Neural progenitor cell (in vitro differentiated cells): ENCODE measurements around the gene MAGEB17.

Source experiments
- CTCF ChIP-seq: fragments of 200-600 bp; sonication (generic); IDR thresholded peaks from 2 replicates; pipeline ENCODE4 v1.5.1; 2017; ENCODE audit warnings: antibody characterized with exemption, mild to moderate bottlenecking
- EZH2 ChIP-seq: fragments of 200-600 bp; sonication (generic); IDR thresholded peaks from 2 replicates; pipeline ENCODE4 v1.6.1; 2017; ENCODE audit warnings: antibody characterized with exemption, mild to moderate bottlenecking, moderate library complexity
- EZH2phosphoT487 ChIP-seq: fragments of 200-600 bp; sonication (generic); IDR thresholded peaks from 2 replicates; pipeline ENCODE4 v1.6.1; 2017; ENCODE audit warnings: antibody characterized with exemption

GRCh38 chrX:16138108-16138427 lies 29.2 kb upstream of the MAGEB17 start:
- TF ChIP-seq CTCF (peak; percentile 52), EZH2phosphoT487 (no peak), EZH2 (no peak)
